ENCODE data around the gene MROH7.
"Not testable (repeated sequence)": the region's sequence is repeated elsewhere in the genome, so short reads cannot be mapped to it uniquely, and the experiment has no call there.

Gene MROH7

DNA sequence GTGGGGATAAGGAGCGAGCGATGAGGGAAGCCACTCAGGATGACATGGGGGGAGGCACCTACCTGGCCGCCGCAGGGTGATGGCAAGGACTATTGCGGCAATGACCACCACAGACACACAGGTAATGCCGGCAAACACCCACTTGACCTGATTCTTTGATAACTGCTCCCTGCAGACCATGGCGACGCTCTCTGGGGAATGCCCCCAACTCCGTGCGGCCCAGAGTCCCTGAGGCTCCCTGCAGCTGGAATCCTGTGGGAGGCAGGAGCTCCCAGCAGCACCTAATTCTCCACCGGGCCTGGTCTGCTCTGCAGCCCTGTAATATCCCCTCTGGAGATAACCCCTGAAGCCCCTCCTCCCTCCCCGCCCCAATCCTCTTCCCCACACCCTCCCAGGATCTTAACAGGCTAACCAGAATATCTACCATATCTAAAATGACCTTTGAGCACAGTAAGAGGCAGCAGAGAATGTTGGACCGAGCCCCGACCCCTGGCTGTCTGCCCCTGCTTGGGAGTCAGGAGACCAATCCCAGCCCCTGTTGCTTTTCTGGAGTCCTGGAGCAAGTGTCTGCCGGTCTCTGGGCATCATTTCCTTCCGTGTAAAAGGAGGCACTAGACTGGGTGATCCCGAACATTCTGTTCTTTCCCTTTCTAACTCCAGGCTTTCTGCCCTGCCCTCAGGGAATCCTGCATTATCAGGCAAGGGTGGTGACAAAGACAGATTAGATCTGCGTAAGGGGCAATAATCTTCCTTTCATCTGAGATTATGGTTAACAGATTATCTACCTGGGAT is 18.2 kb upstream of the MROH7 start, which contains the start of gene FAM151A:
TSS of gene FAM151A (minus strand) at position 310 of the 792 bp plus-strand sequence. CDS start at position 180, 130 bp downstream.
- Mint-ChIP-seq H3K9me3 (no peaks in the 10 kb centered on the region), H3K4me3 (no peak within 1 kb of the TSS), H3K4me1 (ENCODE audit: low read depth) (no peaks in the 10 kb centered on the region), H3K27me3 (ENCODE audit: low read depth) (no peaks in the 10 kb centered on the region), H3K36me3 (ENCODE audit: low read depth) (no peaks in the 10 kb centered on the region), H3K27ac (no peak within 1 kb of the TSS)

DNA sequence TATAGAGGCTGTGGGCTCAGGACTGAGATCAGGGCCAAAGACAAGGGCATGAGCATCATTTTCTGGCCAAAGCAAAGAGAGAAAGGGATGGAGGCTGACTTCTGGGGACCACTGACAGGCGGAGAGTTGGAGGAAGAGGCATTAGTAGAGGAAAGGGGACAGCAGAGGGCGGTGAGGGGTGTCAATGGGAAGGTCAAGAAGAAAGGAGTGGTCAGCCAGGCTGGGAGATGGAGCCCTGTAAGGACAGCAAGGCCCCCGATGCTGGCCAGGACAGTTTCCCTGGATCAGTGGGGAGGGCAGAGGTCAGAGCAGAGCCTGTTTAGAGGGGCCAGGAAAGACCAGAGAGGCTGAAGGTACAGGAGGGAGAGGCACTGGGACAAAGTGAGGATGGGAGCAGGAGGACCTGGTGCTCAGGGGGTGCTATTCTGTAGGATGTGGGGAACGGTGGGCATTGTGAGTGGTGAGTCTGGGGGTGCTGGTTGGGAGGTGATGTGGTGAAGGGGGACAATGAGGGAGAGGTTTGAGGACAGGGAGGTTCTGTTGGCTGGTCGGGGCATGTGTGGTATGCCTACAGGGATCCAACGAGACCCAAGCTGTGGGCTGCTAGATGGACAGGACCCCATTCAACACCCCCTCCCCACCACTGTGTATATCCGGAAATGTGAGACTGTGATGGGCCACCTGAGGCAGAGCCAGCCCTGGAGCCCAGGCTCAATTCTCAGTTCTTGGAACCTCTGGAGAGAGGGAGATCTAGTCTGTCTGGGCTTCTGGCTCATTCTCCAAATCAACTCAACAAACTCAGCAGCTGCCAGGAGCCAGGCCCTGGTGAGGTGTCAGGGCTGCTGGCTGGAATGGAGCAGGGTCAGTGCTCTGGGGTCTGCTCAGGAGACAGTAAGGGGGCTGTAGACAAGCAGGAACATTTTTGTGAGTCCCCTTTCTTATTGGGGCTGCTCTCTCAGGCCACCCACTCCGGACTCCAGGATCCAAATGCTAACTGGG is 16.8 kb upstream of the MROH7 start:
- Mint-ChIP-seq H3K9me3 (no peaks in the 10 kb centered on the region), H3K27ac (no peak overlapping the region), H3K36me3 (ENCODE audit: low read depth) (no peaks in the 10 kb centered on the region), H3K4me1 (ENCODE audit: low read depth) (no peaks in the 10 kb centered on the region), H3K4me3 (no peak overlapping the region), H3K27me3 (ENCODE audit: low read depth) (no peaks in the 10 kb centered on the region)

DNA sequence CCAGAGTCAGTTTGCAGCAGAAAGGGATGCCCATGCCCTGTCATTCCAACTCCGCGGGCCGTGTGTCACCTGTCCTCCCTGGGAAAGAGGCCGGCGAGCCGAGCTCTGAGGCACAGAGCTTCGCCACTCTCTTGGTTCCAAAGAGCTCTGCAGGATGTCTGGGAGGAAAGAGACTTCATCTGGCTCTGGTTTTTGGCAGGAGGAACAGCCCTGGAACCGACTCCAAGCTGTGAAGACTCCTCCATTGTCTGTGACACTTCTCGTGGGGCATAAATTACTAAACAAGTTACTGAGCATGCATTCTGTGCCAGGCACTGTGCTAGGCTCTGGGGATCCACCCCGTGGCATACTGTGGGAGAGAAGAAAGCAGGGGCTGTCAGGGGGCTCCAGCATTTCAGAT is 14.4 kb upstream of the MROH7 start:
- H3K4me1 Mint-ChIP-seq (ENCODE audit: low read depth), result no peaks in the 10 kb centered on the region
- H3K27ac Mint-ChIP-seq, result no peak overlapping the region
- peaks cover under 1% of the 10 kb centered on the region for H3K27me3 Mint-ChIP-seq (ENCODE audit: low read depth)
- H3K36me3 Mint-ChIP-seq (ENCODE audit: low read depth), result no peaks in the 10 kb centered on the region
- H3K9me3 Mint-ChIP-seq, result no peaks in the 10 kb centered on the region
- H3K4me3 Mint-ChIP-seq, result no peak overlapping the region

DNA sequence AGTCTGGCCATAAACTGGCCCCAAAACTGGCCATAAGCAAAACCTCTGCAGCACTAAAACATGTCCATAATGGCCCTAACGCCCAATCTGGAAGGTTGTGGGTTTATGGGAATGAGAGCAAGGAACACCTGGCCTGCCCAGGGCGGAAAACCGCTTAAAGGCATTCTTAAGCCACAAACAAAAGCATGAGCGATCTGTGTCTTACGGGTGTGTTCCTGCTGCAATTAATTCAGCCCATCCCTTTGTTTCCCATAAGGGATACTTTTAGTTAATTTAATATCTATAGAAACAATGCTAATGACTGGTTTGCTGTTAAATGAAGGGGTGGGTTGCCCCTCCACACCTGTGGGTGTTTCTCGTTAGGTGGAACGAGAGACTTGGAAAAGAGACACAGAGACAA is 5.8 kb upstream of the MROH7 start:
- not testable (repeated sequence) for H3K36me3 Mint-ChIP-seq (ENCODE audit: low read depth); H3K4me1 Mint-ChIP-seq (ENCODE audit: low read depth); H3K27ac Mint-ChIP-seq; H3K4me3 Mint-ChIP-seq; H3K9me3 Mint-ChIP-seq
- peaks cover 17% of the 10 kb centered on the region for H3K27me3 Mint-ChIP-seq (ENCODE audit: low read depth)

DNA sequence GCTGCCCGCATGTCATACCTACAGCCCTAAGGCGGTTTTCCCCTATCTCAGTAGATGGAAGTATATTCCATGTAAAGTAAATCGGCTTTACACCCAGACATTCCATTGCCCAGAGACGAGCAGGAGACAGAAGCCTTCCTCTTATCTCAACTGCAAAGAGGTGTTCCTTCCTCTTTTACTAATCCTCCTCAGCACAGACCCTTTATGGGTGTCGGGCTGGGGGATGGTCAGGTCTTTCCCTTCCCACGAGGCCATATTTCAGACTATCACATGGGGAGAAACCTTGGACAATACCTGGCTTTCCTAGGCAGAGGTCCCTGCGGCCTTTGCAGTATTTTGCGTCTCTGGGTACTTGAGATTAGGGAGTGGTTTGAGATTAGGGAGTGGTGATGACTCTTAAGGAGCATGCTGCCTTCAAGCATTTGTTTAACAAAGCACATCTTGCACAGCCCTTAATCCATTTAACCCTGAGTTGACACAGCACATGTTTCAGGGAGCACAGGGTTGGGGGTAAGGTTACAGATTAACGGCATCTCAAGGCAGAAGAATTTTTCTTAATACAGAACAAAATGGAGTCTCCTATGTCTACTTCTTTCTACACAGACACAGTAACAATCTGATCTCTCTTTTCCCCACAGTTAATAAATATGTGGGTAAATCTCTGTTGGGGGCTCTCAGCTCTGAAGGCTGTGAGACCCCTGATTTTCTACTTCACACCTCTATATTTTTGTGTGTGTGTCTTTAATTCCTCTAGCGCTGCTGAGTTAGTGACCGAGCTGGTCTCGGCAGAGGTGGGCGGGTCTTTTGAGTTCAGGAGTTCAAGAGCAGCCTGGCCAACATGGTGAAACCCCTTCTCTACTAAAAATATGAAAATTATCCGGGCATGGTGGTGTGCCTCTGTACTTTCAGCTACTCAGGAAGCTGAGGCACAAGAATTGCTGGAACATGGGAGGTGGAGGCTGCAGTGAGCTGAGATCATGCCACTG is 4.8 kb upstream of the MROH7 start:
- peaks cover 17% of the 10 kb centered on the region for H3K27me3 Mint-ChIP-seq (ENCODE audit: low read depth)
- H3K36me3 Mint-ChIP-seq (ENCODE audit: low read depth); H3K27ac Mint-ChIP-seq; H3K4me1 Mint-ChIP-seq (ENCODE audit: low read depth); H3K4me3 Mint-ChIP-seq; H3K9me3 Mint-ChIP-seq: not testable (repeated sequence)

DNA sequence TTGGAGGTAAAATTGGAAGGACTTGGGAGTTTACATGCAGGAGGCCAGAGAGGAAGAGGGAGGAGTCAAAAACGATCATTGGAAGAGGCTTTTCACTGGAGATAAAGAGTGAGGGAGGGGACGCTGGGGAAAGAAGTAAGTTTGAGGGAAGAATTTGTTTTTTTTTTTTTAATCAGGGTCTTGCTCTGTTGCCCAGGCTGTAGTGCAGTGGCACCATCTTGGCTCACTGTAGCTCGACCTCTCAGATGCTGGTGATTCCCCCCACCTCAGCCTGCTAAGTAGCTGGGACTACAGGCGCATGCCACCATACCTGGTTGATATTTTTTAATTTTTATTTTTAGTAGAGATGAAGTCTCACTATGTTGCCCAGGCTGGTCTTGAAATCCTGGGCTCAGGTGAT is 1.2 kb upstream of the MROH7 start:
- Mint-ChIP-seq H3K27ac (no peak overlapping the region), H3K4me1 (ENCODE audit: low read depth) (no peaks in the 10 kb centered on the region), H3K36me3 (ENCODE audit: low read depth) (no peaks in the 10 kb centered on the region), H3K27me3 (ENCODE audit: low read depth) (peaks cover 8% of the 10 kb centered on the region), H3K9me3 (peaks cover 5% of the 10 kb centered on the region), H3K4me3 (no peak overlapping the region)

DNA sequence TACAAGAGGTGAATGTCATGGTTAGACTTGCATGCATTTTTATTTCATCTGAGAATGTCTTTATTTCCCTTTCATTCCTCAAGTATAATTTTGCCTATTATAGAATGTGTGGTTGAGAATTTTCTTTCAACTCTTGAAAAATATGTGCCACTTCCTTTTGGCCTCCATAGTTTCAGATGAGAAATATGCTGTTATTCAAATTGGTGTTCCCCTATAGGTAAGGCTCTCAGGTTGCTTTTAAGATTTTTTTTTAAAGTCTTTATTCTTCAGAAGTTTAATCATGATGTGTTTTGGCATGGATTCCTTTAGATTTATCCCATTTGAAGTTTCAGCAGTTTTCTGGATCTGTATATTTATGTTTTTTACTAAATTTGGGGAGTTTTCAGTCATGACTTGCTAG is 2.1 kb downstream of the MROH7 start:
- H3K4me1 Mint-ChIP-seq (ENCODE audit: low read depth), result no peaks in the 10 kb centered on the region
- no peak overlapping the region for H3K27ac Mint-ChIP-seq

DNA sequence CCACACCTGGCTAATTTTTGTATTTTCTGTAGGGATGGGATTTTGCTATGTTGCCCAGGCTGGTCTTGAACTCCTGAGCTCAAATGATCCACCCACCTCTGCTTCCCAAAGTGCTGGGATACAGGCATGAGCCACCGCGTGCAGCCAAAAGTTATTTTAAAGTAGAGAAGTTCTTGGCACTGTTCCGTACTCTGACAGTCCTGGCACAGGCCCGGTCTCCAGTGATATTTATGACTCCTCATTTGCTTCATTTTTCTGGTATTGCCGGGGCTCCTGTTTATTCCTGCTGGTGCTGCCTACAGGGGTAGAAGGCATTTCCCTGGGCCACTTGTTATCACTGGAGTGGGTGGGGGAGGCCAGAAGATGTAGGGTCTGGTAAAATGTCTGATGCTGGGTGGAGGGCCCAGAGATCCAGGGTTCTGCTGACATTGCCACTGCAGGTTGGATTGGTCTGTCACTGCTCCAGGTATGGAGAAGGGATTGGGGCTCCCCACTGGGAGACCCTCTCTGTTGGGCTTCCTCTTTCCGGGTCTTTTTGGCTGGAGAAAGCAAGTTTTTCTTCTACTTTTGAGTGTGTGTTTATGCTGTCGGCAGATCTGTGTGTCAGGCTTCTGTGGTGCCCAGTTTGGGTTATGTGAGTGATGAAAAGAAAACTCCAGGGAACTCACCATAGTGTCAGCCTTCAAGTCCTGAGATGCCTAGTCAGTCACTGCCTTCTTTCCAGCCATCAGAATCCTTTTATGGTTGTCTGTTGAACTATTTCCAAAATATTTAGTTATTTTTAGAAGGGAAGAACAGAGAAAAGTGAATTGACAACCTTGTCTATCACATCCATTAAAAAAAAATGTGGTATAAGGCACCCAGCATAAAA is 4.5 kb downstream of the MROH7 start:
- Mint-ChIP-seq H3K4me3 (no peak overlapping the region), H3K36me3 (ENCODE audit: low read depth) (no peaks in the 10 kb centered on the region), H3K27ac (no peak overlapping the region), H3K4me1 (ENCODE audit: low read depth) (no peaks in the 10 kb centered on the region), H3K27me3 (ENCODE audit: low read depth) (peaks cover 8% of the 10 kb centered on the region), H3K9me3 (peaks cover 5% of the 10 kb centered on the region)

More for the DNA sequence above, 2.1 kb downstream of the MROH7 start:
- Mint-ChIP-seq H3K27me3 (ENCODE audit: low read depth) (peaks cover 8% of the 10 kb centered on the region), H3K36me3 (ENCODE audit: low read depth) (no peaks in the 10 kb centered on the region), H3K4me3 (no peak overlapping the region), H3K9me3 (peaks cover 5% of the 10 kb centered on the region)

DNA sequence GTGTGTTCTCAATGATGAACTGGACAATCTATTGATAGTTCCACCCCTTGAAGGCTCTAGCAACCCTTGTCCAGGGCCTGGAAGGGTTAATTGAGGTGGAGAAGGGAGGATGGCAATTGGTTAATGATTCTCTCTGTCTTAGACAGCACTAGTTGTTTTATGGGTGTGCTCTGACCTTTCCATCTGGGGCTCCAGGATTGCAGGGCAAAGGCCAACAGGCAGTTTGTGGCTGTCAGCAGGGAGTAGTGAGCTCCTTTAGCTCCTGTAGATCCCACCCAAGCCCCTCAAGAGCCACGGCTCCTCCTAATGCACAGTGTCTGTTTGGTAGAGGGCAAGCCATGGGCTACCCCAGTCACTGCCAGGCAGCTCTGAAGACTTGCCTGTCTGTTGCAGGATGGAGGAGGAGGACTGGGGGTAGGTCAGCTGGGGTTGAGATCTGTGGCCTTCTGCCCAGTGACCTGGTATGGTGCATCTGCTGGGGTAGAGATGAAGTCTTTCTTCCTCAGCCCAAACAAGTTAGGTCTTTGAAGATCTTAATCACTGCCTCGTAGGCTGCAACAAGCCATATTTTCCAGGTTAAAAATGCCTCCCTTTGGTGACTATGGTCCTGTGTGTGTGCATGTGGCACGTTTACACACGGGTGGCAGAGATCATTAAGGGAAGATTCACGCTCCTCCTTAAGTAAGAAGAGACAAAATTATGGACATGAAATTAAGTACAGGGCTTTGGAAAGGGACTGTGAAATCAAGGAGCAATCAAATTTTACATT is 7.7 kb downstream of the MROH7 start:
- H3K4me1 Mint-ChIP-seq (ENCODE audit: low read depth), result no peaks in the 10 kb centered on the region
- H3K27me3 Mint-ChIP-seq (ENCODE audit: low read depth), result peaks cover 13% of the 10 kb centered on the region
- no peaks in the 10 kb centered on the region for H3K36me3 Mint-ChIP-seq (ENCODE audit: low read depth)
- H3K27ac Mint-ChIP-seq, result no peak overlapping the region
- no peak overlapping the region for H3K4me3 Mint-ChIP-seq
- H3K9me3 Mint-ChIP-seq, result no peaks in the 10 kb centered on the region

DNA sequence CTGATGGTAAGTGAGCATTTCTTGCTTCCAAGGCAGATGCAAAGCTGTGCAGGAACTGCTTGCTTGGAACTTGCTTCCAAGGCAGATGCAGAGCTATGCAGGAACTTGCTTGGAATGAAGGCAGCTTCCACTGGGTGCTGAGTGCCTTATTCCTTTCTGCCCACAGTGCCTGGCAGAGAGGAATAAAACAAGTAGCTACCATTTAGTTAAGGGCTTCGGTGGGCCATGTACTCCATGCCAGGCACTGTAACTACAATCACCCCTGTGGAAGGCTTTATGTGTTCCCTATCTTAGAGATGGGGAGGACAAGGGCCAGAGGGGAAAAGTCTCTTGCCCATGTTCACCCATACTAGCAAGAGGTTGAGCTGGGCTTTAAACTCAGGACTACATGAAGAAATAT is 8.3 kb downstream of the MROH7 start:
- H3K9me3 Mint-ChIP-seq, result no peaks in the 10 kb centered on the region
- no peak overlapping the region for H3K27ac Mint-ChIP-seq
- H3K36me3 Mint-ChIP-seq (ENCODE audit: low read depth), result no peaks in the 10 kb centered on the region
- peaks cover 13% of the 10 kb centered on the region for H3K27me3 Mint-ChIP-seq (ENCODE audit: low read depth)
- no peak overlapping the region for H3K4me3 Mint-ChIP-seq
- no peaks in the 10 kb centered on the region for H3K4me1 Mint-ChIP-seq (ENCODE audit: low read depth)

DNA sequence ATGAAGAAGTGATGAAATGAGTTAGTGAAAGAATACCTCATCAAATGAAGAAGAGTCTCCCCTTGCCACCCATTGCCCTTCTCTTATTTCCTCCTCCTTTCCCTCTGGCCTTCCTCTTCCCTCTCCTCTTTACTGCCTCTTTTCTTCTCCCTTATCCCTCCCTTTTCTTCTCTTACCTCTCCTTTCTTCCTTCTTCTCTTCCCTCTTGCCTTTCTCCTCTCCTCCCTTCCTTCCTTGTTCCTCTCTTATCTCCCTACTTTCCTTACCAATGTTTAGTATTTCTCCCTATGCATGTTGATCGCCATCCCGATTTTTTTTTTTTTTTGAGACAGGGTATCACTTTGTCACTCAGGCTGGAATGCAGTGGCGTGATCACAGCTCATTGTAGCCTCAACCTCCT is 8.8 kb downstream of the MROH7 start:
- H3K4me1 Mint-ChIP-seq (ENCODE audit: low read depth), result no peaks in the 10 kb centered on the region
- no peak overlapping the region for H3K27ac Mint-ChIP-seq
- no peaks in the 10 kb centered on the region for H3K36me3 Mint-ChIP-seq (ENCODE audit: low read depth)
- peaks cover 13% of the 10 kb centered on the region for H3K27me3 Mint-ChIP-seq (ENCODE audit: low read depth)
- no peak overlapping the region for H3K4me3 Mint-ChIP-seq
- no peaks in the 10 kb centered on the region for H3K9me3 Mint-ChIP-seq

DNA sequence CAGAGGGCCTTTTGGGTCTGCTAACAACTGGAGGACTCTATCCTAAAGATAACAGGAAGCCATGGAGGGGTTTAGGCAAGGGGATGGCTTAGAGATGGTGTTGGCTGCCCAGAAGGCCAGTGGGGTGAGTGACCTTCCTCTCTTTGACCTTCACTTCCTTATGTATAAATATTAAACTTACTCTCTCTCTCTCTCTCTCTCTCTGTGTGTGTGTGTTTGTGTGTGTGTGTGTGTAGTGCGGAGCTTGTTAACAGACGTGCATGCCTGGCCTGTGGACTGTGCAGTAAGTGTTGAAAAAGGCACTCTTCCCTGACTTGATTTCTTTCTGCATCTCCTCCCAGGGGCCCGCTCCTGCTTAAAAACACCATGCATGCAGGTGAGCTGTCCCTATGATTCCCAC is 10.0 kb downstream of the MROH7 start:
- Mint-ChIP-seq H3K4me3 (no peak overlapping the region), H3K9me3 (no peaks in the 10 kb centered on the region), H3K27ac (no peak overlapping the region), H3K36me3 (ENCODE audit: low read depth) (no peaks in the 10 kb centered on the region), H3K4me1 (ENCODE audit: low read depth) (no peaks in the 10 kb centered on the region), H3K27me3 (ENCODE audit: low read depth) (peaks cover 13% of the 10 kb centered on the region)

DNA sequence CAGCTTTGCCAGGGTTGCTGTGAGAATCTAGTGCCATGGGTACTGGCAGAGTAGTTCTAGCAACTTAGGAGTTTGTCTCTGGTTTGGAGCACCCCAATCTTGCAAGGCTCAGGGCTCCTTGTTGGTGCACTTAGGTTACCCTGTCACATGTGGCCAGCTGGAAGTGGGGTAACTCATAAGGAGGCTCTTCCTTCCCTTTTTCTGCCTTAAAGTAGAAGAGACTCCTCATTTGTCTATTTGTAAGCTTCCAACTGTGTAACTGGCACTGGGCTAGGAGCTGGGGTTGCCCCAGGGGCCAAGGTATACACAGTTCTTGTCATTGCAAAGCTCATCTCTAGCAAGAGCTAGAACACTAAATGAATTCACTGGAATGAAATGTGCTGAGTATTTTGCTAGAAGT is 10.6 kb downstream of the MROH7 start:
- Mint-ChIP-seq H3K27me3 (ENCODE audit: low read depth) (peaks cover 13% of the 10 kb centered on the region), H3K4me3 (no peak overlapping the region), H3K4me1 (ENCODE audit: low read depth) (no peaks in the 10 kb centered on the region), H3K36me3 (ENCODE audit: low read depth) (no peaks in the 10 kb centered on the region), H3K27ac (no peak overlapping the region), H3K9me3 (no peaks in the 10 kb centered on the region)
